GM18861 (cell line): ENCODE data around the gene MYLK4.
"Not testable (repeated sequence)": the region's sequence is repeated elsewhere in the genome, so short reads cannot be mapped to it uniquely, and the experiment has no call there.

Experiments
- ATAC-seq: cut with Tn5 transposase; IDR thresholded peaks from one replicate; pipeline ENCODE4 v1.9.1; 2021; ENCODE audit not compliant: unreplicated experiment

The MYLK4 gene

GRCh38 chr6:2780102-2780737 lies 29.5 kb upstream of the MYLK4 start:
- no peak for ATAC-seq

GRCh38 chr6:2777249-2777648 lies 26.5 kb upstream of the MYLK4 start:
- no peak for ATAC-seq

DNA sequence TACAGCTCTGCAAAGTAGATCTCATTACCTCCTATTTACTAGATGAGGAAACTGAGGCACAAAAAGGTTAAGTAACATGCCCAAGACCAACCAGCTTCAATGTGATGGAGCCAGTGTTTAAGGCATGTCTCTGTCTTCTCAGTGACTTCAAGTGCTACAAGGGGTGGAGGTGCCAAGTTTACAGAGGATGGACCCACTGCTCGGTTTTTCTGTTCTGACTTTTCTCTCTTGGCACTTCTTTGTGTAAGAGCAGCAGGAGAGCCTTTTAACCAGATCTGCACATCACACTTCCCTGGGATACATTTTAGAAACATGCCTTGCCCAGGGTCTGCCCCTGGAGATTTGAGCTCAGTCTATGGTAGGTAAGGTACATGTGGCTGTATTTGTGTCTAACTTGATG lies 24.3 kb upstream of the MYLK4 start:
- ATAC-seq: no peak

DNA sequence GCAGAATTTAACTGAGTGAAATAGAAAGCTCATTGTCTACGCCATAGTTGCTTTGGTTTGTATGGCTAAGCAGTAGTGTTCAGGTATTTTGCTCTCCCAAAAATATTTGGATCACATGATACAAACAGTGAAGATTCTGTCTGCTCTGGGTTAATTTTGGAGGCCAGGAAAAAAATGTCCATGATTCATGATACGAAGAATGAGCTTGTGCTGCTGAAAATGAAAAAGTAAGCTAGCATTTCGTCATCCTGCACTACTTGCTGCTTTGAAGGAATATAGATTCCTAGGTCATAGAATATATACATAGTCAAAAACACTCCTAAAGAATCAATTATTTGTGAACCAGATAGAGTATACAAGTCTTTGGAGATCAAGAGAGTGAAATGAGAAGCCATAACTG lies 22.7 kb upstream of the MYLK4 start:
- no peak for ATAC-seq

- ATAC-seq: no peak
These were observed 22.1 kb upstream of the MYLK4 start for GRCh38 chr6:2772840-2773239.

DNA sequence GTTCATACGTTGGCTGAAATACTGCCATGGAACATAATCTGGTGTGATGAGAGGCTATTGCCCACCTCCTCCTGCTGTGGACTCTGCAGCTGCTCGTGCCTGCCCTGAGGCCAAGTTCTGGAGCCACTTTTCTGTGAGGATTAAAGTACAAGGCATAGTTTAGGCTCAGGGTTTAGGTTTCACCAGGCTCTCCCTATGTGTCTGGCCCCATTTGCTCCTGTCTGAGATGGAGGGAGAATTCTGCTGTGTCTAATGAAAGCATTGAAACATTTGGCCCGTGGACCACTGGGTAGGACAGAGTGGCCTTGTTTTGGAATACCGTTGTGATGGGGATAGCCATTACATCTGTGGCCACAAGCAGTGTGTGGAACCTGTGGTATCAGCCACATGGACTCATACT lies 20.4 kb upstream of the MYLK4 start:
- ATAC-seq: no peak

GRCh38 chr6:2770171-2770570 lies 19.4 kb upstream of the MYLK4 start:
- no peak for ATAC-seq

GRCh38 chr6:2768696-2769095 lies 18.0 kb upstream of the MYLK4 start:
- ATAC-seq: no peak

DNA sequence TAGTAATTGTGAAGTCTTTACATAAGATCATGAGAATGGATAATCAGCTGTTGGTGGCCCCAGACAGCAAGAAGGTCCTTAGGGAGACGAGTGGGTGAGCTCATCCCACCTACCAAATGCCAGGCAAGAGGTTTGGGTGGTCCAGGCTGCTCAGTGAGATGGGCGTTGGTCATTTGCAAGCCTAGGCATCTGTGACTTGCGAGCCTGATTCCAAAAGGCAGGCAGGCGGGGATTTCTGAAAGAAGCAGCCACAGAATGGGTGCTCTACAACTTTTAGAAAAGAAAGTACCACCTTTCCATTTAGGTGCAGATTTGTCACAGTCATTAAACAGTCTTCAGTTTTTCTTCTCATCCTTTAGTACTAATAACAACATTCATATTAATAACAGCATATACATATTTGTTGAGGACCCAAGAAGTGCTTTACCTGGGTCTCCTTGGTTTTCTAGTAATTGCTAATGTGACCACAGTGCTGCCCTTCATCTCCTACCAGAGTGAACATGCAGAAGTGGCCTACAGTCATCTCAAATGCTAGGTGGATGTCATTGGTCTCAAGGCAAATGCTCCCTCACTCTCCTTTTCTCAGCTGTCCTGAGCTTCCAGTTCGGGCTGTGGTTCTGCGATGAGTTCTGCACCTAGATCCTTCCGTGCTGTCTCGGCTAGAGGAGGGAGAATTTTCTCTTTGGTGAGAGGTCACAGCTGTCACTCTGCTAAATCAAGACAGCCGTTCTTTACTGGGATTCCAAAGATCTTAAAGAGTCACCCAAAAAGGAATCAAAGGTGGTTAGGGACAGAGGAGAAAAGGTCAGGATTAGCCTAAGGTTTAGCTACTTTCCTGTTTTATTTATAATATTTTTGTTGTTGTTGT lies 17.2 kb upstream of the MYLK4 start:
- no peak for ATAC-seq

DNA sequence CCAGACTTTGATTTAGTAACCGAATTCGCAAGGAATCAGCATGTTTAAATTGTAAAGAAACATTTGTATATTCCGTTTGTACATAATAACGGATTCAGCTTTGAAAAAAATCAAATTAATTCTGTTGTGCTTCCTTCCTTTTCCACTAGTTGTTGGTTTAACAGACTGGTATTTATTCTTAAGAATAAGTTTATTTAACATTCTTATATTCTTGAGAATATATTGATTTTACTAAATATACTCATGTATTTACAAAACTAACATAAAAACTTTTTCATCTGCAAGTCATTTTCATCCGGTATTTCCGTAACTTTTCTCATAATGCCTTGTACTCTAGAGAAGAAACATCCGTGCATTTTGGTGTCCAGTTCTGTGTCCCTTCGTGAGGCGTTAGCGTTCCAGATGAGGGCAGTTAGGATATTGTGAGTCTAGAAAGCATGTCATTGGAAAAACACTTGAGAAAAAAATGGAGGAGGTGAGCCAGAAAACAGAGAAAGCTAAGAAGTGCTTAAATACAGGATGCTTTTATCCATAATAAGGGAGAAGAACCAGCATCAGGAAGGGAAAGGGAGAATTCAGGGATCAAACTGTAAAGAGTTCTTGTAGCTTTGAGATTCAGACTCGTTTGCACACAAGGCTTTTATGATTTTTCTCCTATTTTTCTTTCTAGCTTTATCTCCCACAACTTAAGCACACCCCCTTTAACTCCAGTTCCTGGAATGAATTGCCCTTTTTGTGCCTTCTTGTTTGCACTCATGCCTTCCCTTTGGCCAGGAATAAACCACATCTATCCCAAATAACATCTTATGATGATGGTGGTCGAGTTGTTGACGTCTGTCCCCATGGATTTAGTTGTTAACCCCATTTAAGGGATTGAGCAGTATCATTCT lies 16.3 kb upstream of the MYLK4 start:
- ATAC-seq: no peak

- peak; percentile 18 for ATAC-seq
These were observed 15.4 kb upstream of the MYLK4 start for GRCh38 chr6:2765896-2766766.

DNA sequence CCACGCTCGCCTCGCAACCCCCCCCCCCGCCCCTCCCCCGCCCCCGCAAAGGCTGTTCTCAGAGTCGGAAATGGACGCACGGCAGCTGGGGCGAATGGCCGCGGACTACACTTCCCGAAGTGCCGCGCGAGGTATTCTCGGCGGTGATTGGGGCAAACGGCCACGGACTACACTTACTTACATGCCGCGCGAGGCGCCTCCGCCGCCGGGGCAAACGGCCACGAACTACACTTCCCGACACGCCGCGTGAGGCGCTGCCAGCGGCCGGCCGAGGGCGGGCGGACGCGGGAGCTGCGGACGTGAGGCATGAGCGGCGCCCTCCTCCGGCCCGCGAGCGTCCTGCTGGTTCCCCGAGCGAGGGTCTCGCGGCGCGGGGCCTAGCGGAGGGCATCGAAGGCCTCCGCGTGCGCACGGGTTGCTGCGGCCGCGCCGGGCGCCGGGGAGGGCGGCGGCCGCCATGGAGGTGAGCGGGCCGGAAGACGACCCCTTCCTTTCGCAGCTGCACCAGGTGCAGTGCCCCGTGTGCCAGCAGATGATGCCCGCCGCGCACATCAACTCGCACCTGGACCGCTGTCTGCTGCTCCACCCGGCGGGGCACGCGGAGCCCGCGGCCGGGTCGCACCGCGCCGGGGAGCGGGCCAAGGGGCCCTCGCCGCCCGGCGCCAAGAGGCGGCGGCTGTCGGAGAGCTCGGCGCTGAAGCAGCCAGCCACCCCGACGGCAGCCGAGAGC lies 14.6 kb upstream of the MYLK4 start, which contains the start of gene WRNIP1:
TSS of gene WRNIP1 (plus strand) at position 228 of the 730 bp plus-strand sequence. CDS start at position 458, 230 bp downstream.
- ATAC-seq: peak; percentile 83

DNA sequence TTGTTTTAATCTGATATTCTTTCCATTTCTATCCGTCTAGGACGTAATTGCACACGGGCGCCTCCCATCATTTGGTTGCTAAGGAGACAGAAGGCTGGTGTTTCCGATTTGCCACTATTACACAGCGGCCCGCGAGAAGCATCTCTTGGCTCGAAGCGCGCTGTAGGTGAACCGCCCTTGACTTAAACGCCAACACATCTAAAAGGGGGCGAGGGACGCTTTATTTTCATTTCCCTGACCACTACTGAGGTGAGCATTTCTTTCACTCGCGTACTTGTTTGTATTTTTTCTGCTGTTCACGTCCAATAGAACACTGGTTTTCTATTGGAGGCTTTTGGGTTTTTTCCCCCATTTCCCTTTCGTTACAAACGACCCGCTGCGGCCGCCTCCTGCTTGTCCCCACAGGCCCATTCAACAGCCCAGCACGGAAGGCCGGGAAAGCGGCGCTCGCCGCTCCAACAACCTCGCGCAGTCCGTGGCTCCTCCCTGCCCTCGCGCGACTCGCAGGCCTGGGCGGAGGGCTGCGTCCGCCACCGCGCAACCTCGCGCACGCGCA lies 14.0 kb upstream of the MYLK4 start:
- peak; percentile 29 for ATAC-seq

DNA sequence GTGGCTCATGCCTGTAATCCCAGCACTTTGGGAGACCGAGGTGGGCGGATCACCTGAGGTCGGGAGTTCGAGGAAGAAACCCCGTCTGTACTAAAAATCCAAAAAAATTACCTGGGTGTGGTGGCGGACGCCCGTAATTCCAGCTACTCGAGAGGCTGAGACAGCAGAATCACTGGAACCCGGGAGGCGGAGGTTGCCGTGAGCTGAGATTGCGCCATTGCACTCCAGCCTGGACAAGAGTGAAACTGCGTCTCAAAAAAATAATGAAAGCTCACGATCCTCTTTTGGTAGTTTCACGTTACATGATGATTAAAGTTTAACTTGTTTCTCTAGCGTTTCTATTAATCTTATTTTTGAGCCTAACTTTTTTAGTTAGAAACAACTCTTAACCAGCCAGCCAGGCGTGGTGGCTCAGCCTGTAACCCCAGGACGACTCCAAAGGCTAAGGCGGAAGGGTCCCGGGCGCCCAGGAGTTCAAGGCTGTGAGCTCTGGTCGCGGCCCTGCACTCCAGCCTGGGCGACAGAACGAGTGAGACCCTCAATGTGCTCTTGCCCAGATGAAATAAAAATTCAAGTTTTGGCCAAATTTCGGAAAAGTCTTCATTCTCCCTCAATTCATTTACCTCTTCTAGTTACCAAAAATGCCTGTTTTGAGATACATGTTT lies 13.3 kb upstream of the MYLK4 start:
- ATAC-seq: no peak

- no peak for ATAC-seq
These were observed 12.7 kb upstream of the MYLK4 start for GRCh38 chr6:2763345-2763841.

- ATAC-seq: not testable (repeated sequence)
These were observed 12.1 kb upstream of the MYLK4 start for GRCh38 chr6:2762868-2763267.

GRCh38 chr6:2760882-2761842 lies 10.4 kb upstream of the MYLK4 start:
- ATAC-seq: no peak

DNA sequence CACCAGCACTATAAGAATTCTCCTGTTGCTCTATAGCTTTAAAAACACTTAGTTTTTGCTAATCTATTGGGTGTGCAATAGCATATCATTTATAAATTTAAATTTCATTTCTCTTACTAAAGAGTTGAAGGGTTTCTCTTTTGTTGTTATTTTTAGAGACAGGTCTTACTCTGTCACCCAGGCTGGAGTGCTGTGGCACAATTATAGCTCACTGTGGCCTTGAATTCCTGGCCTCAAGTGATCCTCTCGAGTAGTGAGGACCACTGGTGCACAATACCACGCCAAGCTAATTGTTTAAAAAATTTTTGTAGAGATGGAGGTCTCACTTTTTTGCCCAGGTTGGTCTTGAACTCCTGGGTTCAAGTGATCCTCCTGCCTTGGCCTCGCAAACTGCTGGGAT lies 8.3 kb upstream of the MYLK4 start:
- ATAC-seq: no peak
